ENCODE measurements around the gene LCN15. TPM values are rescaled to one million over a fixed set of nuclear protein-coding genes. Genes with fewer than 3 reads are reported as not detected.

The LCN15 gene
- total RNA-seq, 1 experiment from 2014 or later, result not detected

DNA sequence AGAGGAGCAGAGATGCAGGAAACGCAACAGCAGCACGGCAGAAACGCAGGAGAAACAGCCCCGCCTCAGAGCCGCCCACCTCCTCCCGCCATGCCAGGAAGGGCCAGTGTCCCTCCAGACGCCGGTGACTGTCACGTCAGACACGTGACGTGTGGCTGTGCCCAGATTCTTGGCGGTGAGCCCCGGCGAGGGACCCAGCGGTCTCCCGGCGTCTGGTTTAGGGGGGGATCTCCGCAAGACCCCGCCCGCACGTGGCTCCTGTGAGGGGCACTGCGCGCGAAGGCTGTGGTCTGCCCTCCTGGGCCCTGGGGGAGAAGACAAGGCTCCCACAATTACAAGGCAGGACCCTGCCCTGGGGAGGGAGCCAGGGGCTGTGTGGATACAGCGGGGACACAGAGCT, 3.9 kb downstream of the LCN15 start:
- Mint-ChIP-seq H3K27me3 (ENCODE audit: insufficient read depth, unreplicated experiment) (no peaks in the 10 kb centered on the region), H3K27ac (ENCODE audit: unreplicated experiment) (no peak overlapping the region), H3K4me3 (ENCODE audit: unreplicated experiment) (no peak overlapping the region), H3K9me3 (ENCODE audit: unreplicated experiment) (no peaks in the 10 kb centered on the region), H3K4me1 (ENCODE audit: low read depth, unreplicated experiment) (peaks cover 7% of the 10 kb centered on the region), H3K36me3 (ENCODE audit: insufficient read depth, unreplicated experiment) (no peaks in the 10 kb centered on the region)
- intact Hi-C loops (cut with micrococcal nuclease; ENCODE audit: unreplicated experiment), result no loop called here
- ChIA-PET POLR2A (no interaction called here), CTCF (interaction anchor here (0.6 to 1.0 kb wide), 2 partner anchors 40 to 286 kb away, joined by 3 read pairs; no protein-coding TSS in a partner anchor)
- Histone ChIP-seq H3K9me3 (no peaks in the 10 kb centered on the region), H3K4me1 (no peaks in the 10 kb centered on the region; the same call in 1 of the 2 replicates), H3K36me3 (ENCODE audit: control insufficient read depth, insufficient read depth, low read length) (no peaks in the 10 kb centered on the region), H3K27me3 (replicated peaks; ENCODE audit: control insufficient read depth, insufficient read depth, low read length) (no peaks in the 10 kb centered on the region), H3K4me3 (ENCODE audit: low read depth, low read length) (no peak overlapping the region)
- TF ChIP-seq, protein P1, sequence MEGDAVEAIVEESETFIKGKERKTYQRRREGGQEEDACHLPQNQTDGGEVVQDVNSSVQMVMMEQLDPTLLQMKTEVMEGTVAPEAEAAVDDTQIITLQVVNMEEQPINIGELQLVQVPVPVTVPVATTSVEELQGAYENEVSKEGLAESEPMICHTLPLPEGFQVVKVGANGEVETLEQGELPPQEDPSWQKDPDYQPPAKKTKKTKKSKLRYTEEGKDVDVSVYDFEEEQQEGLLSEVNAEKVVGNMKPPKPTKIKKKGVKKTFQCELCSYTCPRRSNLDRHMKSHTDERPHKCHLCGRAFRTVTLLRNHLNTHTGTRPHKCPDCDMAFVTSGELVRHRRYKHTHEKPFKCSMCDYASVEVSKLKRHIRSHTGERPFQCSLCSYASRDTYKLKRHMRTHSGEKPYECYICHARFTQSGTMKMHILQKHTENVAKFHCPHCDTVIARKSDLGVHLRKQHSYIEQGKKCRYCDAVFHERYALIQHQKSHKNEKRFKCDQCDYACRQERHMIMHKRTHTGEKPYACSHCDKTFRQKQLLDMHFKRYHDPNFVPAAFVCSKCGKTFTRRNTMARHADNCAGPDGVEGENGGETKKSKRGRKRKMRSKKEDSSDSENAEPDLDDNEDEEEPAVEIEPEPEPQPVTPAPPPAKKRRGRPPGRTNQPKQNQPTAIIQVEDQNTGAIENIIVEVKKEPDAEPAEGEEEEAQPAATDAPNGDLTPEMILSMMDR (IDR thresholded peaks at IDR 0.05; ENCODE audit: insufficient read depth in 1 of 2, low read depth in 1 of 2, low read length in 1 of 2, severe bottlenecking in 1 of 2, unreplicated experiment in 1 of 2), result no peak
- no peak for DNase-seq
- BruUV-seq (replicated peaks), result no TSS peak

DNA sequence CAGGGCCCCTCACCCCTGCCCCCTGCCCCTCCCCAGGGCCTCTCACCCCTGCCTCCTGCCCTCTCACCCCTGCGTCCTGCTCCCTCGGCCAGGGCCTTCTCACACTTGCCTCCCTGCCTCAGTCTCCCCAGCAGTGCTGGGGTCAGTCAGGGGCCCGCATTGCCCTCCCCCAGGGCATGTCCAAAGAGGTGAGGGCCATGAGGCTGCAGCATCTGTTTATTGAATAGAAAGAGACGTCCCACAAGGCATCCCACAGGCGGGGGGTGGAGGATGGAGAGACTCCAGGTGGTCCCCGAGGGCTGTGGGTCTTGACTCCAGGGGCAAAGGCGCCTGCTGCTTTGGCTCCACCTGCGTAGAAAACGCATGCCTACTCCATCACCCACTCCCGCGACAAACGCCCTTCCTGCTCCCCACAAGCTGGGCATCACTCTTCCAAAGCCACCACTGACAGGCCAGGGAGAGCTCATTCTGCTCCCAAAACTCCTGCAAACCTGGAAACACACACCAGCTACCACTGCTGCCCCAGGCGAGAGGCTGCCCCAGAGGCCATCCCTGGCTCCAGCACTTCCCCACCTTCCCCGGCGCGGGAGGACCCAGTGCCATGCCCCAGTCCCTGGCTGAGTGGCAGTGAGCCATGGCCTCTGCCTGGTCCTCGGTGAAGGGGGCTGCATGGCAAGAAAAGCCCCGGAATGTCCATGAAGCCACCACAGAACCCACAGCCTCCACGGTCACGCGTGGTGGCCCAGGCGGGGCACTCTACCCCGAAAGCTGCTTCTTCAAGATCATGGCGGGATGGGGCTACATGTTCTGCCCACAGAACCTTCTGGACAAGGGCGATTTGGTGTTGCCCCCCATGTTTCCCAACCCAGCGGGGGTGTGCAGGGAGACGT, 4.6 kb downstream of the LCN15 start:
- no peak overlapping the region for H3K4me3 Mint-ChIP-seq (ENCODE audit: unreplicated experiment)

DNA sequence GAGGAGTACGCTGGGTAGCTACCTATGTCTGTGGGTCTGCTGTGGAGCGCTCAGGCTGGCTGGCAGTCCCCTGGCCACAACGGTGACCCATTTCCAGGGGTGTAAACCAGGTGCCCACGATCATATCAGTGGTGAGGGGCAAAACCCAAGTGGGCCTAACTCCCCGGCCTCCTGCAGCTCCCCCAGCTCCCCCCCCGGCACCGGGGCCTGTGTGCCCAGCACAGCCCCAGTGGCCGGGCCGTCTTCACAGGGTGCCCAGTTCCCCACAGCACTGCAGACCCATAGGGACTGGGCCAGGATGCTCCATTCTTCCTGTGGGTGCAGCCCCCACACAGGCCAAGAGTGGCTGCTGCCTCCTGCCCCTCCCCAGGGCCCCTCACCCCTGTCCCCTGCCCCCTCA, 5.3 kb downstream of the LCN15 start:
- ChIA-PET POLR2A (no interaction called here), CTCF (no interaction called here)
- no peaks in the 10 kb centered on the region for H3K27me3 Mint-ChIP-seq (ENCODE audit: insufficient read depth, unreplicated experiment)
- peaks cover 7% of the 10 kb centered on the region for H3K4me1 Mint-ChIP-seq (ENCODE audit: low read depth, unreplicated experiment)
- intact Hi-C loops (cut with micrococcal nuclease; ENCODE audit: unreplicated experiment), result no loop called here
- DNase-seq, result no peak
- H3K36me3 Mint-ChIP-seq (ENCODE audit: insufficient read depth, unreplicated experiment), result no peaks in the 10 kb centered on the region
- Histone ChIP-seq H3K27me3 (replicated peaks; ENCODE audit: control insufficient read depth, insufficient read depth, low read length) (no peaks in the 10 kb centered on the region), H3K9me3 (no peaks in the 10 kb centered on the region), H3K4me3 (ENCODE audit: low read depth, low read length) (no peak overlapping the region), H3K4me1 (no peaks in the 10 kb centered on the region), H3K36me3 (ENCODE audit: control insufficient read depth, insufficient read depth, low read length) (no peaks in the 10 kb centered on the region)
- TF ChIP-seq, protein P1 (IDR thresholded peaks at IDR 0.05; ENCODE audit: insufficient read depth in 1 of 2, low read depth in 1 of 2, low read length in 1 of 2, severe bottlenecking in 1 of 2, unreplicated experiment in 1 of 2), result no peak
- no peak overlapping the region for H3K27ac Mint-ChIP-seq (ENCODE audit: unreplicated experiment)
- H3K4me3 Mint-ChIP-seq (ENCODE audit: unreplicated experiment), result no peak overlapping the region
- BruUV-seq (replicated peaks), result no TSS peak
- no peaks in the 10 kb centered on the region for H3K9me3 Mint-ChIP-seq (ENCODE audit: unreplicated experiment)

More for the DNA sequence above, 4.6 kb downstream of the LCN15 start:
- DNase-seq, result no peak
- H3K27me3 Mint-ChIP-seq (ENCODE audit: insufficient read depth, unreplicated experiment), result no peaks in the 10 kb centered on the region
- H3K36me3 ChIP-seq (ENCODE audit: control insufficient read depth, insufficient read depth, low read length), result no peaks in the 10 kb centered on the region
- peaks cover 7% of the 10 kb centered on the region for H3K4me1 Mint-ChIP-seq (ENCODE audit: low read depth, unreplicated experiment)
- H3K27me3 ChIP-seq (replicated peaks; ENCODE audit: control insufficient read depth, insufficient read depth, low read length), result no peaks in the 10 kb centered on the region
- no peaks in the 10 kb centered on the region for H3K9me3 ChIP-seq
- H3K27ac Mint-ChIP-seq (ENCODE audit: unreplicated experiment), result no peak overlapping the region
- H3K4me3 ChIP-seq (ENCODE audit: low read depth, low read length), result no peak overlapping the region
- POLR2A ChIA-PET, result no interaction called here
- no TSS peak for BruUV-seq (replicated peaks)
- intact Hi-C loops (cut with micrococcal nuclease; ENCODE audit: unreplicated experiment), result no loop called here
- H3K4me1 ChIP-seq, result no peaks in the 10 kb centered on the region
- H3K9me3 Mint-ChIP-seq (ENCODE audit: unreplicated experiment), result no peaks in the 10 kb centered on the region
- CTCF ChIA-PET, result no interaction called here
- no peaks in the 10 kb centered on the region for H3K36me3 Mint-ChIP-seq (ENCODE audit: insufficient read depth, unreplicated experiment)
- TF ChIP-seq, protein P1 (IDR thresholded peaks at IDR 0.05; ENCODE audit: insufficient read depth in 1 of 2, low read depth in 1 of 2, low read length in 1 of 2, severe bottlenecking in 1 of 2, unreplicated experiment in 1 of 2), result no peak

All from Caco-2 (cell line).